Measurements from ENCODE around the gene UBXN10.

DNA sequence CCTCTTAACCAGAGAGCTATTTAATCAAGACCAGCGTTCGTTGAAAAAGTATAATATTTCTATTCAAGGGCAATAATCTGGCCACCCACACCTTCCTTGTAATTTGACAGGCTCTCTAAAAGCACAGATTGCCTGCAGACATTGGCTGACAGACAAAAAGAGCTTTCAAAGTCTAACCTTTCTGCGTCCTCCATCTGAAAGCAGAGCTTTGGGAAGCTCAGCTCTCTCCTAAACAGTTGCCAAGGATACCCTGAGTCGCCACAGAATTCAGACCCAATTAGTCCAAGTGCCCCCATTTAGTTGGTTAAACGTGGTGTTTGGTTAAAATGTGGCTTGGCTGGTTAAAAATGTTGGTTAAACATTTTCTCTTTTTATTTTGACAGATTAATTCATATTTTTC lies 34.1 kb downstream of the UBXN10 start:
- TF ChIP-seq, protein P1, sequence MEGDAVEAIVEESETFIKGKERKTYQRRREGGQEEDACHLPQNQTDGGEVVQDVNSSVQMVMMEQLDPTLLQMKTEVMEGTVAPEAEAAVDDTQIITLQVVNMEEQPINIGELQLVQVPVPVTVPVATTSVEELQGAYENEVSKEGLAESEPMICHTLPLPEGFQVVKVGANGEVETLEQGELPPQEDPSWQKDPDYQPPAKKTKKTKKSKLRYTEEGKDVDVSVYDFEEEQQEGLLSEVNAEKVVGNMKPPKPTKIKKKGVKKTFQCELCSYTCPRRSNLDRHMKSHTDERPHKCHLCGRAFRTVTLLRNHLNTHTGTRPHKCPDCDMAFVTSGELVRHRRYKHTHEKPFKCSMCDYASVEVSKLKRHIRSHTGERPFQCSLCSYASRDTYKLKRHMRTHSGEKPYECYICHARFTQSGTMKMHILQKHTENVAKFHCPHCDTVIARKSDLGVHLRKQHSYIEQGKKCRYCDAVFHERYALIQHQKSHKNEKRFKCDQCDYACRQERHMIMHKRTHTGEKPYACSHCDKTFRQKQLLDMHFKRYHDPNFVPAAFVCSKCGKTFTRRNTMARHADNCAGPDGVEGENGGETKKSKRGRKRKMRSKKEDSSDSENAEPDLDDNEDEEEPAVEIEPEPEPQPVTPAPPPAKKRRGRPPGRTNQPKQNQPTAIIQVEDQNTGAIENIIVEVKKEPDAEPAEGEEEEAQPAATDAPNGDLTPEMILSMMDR (IDR thresholded peaks at IDR 0.05), result no peak
- no peak for TF ChIP-seq POLR2A (IDR thresholded peaks at IDR 0.05)
